Activated naive CD4-positive, alpha-beta T cell treated with anti-CD3 and anti-CD28 coated beads for 36 hours (primary cell): ENCODE results near the gene EGR4. TPM values are rescaled to one million over a fixed set of nuclear protein-coding genes. Genes with fewer than 3 reads are reported as not detected.
"Not testable (repeated sequence)": the region's sequence is repeated elsewhere in the genome, so short reads cannot be mapped to it uniquely, and the experiment has no call there.

Experiments used
- CTCF ChIA-PET: fragments of 350-600 bp; sonication (Branson Sonifier 250); formaldehyde crosslinking; loops from one replicate; lab custom pipeline; 2021; ENCODE audit warnings: antibody characterized with exemption; lab: Charles Lee
- DNase-seq: peaks from one replicate; pipeline ENCODE4 v3.0.0-alpha.2; 2020
- H3K27ac Mint-ChIP-seq: one replicate; pipeline ENCODE4 v1.8.0; 2021; ENCODE audit warnings: mild to moderate bottlenecking, mixed read lengths
- H3K27me3 Mint-ChIP-seq: one replicate; pipeline ENCODE4 v1.8.0; 2021; ENCODE audit warnings: low read depth, mixed read lengths
- H3K36me3 Mint-ChIP-seq: one replicate; pipeline ENCODE4 v1.8.0; 2021; ENCODE audit warnings: low read depth, mixed read lengths
- H3K4me1 Mint-ChIP-seq: one replicate; pipeline ENCODE4 v1.8.0; 2021; ENCODE audit warnings: low read depth, mixed read lengths
- H3K4me3 Mint-ChIP-seq: one replicate; pipeline ENCODE4 v1.8.0; 2021; ENCODE audit warnings: mild to moderate bottlenecking, moderate library complexity, mixed read lengths
- H3K9me3 Mint-ChIP-seq: one replicate; pipeline ENCODE4 v1.8.0; 2021; ENCODE audit warnings: mixed read lengths
- intact Hi-C: fragments of 100-400 bp; cut with micrococcal nuclease; formaldehyde crosslinking; loops from one replicate; pipeline ENCODE4 v1.15.1; 2023
- total RNA-seq, 2 experiments: library from RNA; stranded (reverse); gene quantifications; one replicate each; pipeline ENCODE4 v1.2.3, GENCODE V29; 2021

Gene EGR4
- total RNA-seq, 2 experiments from 2014 or later, result 0.07 to 0.12 TPM

- Mint-ChIP-seq H3K4me1 (peaks cover 13% of the 10 kb centered on the region), H3K27me3 (no peaks in the 10 kb centered on the region), H3K9me3 (no peaks in the 10 kb centered on the region), H3K4me3 (peak overlapping the region; percentile 17), H3K27ac (no peak overlapping the region), H3K36me3 (peaks cover 10% of the 10 kb centered on the region)
- DNase-seq, result peak; percentile 79
- intact Hi-C loops, result loop anchor here (1.0 to 2.0 kb wide), 3 partner anchors 22 to 116 kb away; partner anchors contain the start of genes ALMS1 and CCT7
- CTCF ChIA-PET, result interaction anchor here (1.0 to 1.5 kb wide), 4 partner anchors 16 to 92 kb away, joined by 3 to 12 read pairs (median 3); no protein-coding TSS in a partner anchor
Measured at GRCh38 chr2:73268830-73269685, 24.3 kb downstream of the EGR4 start.

GRCh38 chr2:73268366-73268829, 24.9 kb downstream of the EGR4 start:
- CTCF ChIA-PET, result interaction anchor here (1.0 to 1.5 kb wide), 4 partner anchors 17 to 91 kb away, joined by 3 to 12 read pairs (median 3); no protein-coding TSS in a partner anchor
- peaks cover 13% of the 10 kb centered on the region for H3K36me3 Mint-ChIP-seq
- intact Hi-C loops, result loop anchor here (2.0 kb wide), 1 partner anchor 22 kb away; no protein-coding TSS in a partner anchor
- no peak overlapping the region for H3K27ac Mint-ChIP-seq
- no peaks in the 10 kb centered on the region for H3K27me3 Mint-ChIP-seq
- H3K4me3 Mint-ChIP-seq, result peak overlapping the region; percentile 17
- DNase-seq, result no peak
- H3K9me3 Mint-ChIP-seq, result no peaks in the 10 kb centered on the region
- H3K4me1 Mint-ChIP-seq, result peaks cover 13% of the 10 kb centered on the region

- CTCF ChIA-PET, result interaction anchor here (1.5 kb wide), 1 partner anchor 90 kb away, joined by 3 read pairs; no protein-coding TSS in a partner anchor
- Mint-ChIP-seq H3K4me3 (no peak overlapping the region), H3K36me3 (peaks cover 16% of the 10 kb centered on the region), H3K4me1 (peaks cover 13% of the 10 kb centered on the region), H3K27ac (no peak overlapping the region), H3K27me3 (no peaks in the 10 kb centered on the region), H3K9me3 (no peaks in the 10 kb centered on the region)
- no peak for DNase-seq
- intact Hi-C loops, result no loop called here
Measured at GRCh38 chr2:73267008-73267407, 26.3 kb downstream of the EGR4 start.

GRCh38 chr2:73266061-73266901, 27.1 kb downstream of the EGR4 start:
- Mint-ChIP-seq H3K27ac (no peak overlapping the region), H3K36me3 (peaks cover 18% of the 10 kb centered on the region), H3K4me3 (no peak overlapping the region), H3K9me3 (no peaks in the 10 kb centered on the region), H3K27me3 (no peaks in the 10 kb centered on the region), H3K4me1 (peaks cover 13% of the 10 kb centered on the region)
- DNase-seq, result no peak
- intact Hi-C loops, result no loop called here
- CTCF ChIA-PET, result no interaction called here

GRCh38 chr2:73265298-73266060, 27.9 kb downstream of the EGR4 start:
- intact Hi-C loops, result no loop called here
- H3K9me3 Mint-ChIP-seq, result no peaks in the 10 kb centered on the region
- no peak overlapping the region for H3K4me3 Mint-ChIP-seq
- H3K4me1 Mint-ChIP-seq, result peaks cover 13% of the 10 kb centered on the region
- no peak overlapping the region for H3K27ac Mint-ChIP-seq
- CTCF ChIA-PET, result no interaction called here
- DNase-seq, result no peak
- H3K27me3 Mint-ChIP-seq, result no peaks in the 10 kb centered on the region
- peaks cover 18% of the 10 kb centered on the region for H3K36me3 Mint-ChIP-seq

GRCh38 chr2:73264783-73265182, 28.6 kb downstream of the EGR4 start:
- Mint-ChIP-seq H3K4me3 (no peak overlapping the region), H3K27ac (no peak overlapping the region), H3K9me3 (no peaks in the 10 kb centered on the region), H3K36me3 (peaks cover 18% of the 10 kb centered on the region), H3K27me3 (no peaks in the 10 kb centered on the region), H3K4me1 (peaks cover 13% of the 10 kb centered on the region)
- no peak for DNase-seq
- CTCF ChIA-PET, result no interaction called here
- intact Hi-C loops, result no loop called here

- peaks cover 13% of the 10 kb centered on the region for H3K4me1 Mint-ChIP-seq
- H3K27me3 Mint-ChIP-seq, result no peaks in the 10 kb centered on the region
- CTCF ChIA-PET, result no interaction called here
- no peaks in the 10 kb centered on the region for H3K9me3 Mint-ChIP-seq
- H3K36me3 Mint-ChIP-seq, result peaks cover 22% of the 10 kb centered on the region
- intact Hi-C loops, result no loop called here
- no peak overlapping the region for H3K27ac Mint-ChIP-seq
- no peak for DNase-seq
- H3K4me3 Mint-ChIP-seq, result no peak overlapping the region
Measured at GRCh38 chr2:73264332-73264606, 29.1 kb downstream of the EGR4 start.

- H3K27ac Mint-ChIP-seq, result peak overlapping the region; percentile 21
- CTCF ChIA-PET, result interaction anchor here (0.7 kb wide), 1 partner anchor 121 kb away, joined by 3 read pairs; no protein-coding TSS in a partner anchor
- peaks cover 13% of the 10 kb centered on the region for H3K4me1 Mint-ChIP-seq
- no peak overlapping the region for H3K4me3 Mint-ChIP-seq
- no peaks in the 10 kb centered on the region for H3K9me3 Mint-ChIP-seq
- intact Hi-C loops, result no loop called here
- DNase-seq, result no peak
- H3K27me3 Mint-ChIP-seq, result no peaks in the 10 kb centered on the region
- peaks cover 22% of the 10 kb centered on the region for H3K36me3 Mint-ChIP-seq
Measured at GRCh38 chr2:73263540-73264331, 29.6 kb downstream of the EGR4 start.

- CTCF ChIA-PET, result interaction anchor here (0.7 to 0.8 kb wide), 2 partner anchors 22 to 122 kb away, joined by 3 read pairs; partner anchors contain the start of gene FBXO41
- DNase-seq, H3K4me3 Mint-ChIP-seq, H3K27me3 Mint-ChIP-seq, H3K27ac Mint-ChIP-seq, H3K4me1 Mint-ChIP-seq, intact Hi-C loops, H3K9me3 Mint-ChIP-seq: not testable (repeated sequence)
- H3K36me3 Mint-ChIP-seq, result peaks cover 18% of the 10 kb centered on the region
Measured at GRCh38 chr2:73262691-73263429, 30.5 kb downstream of the EGR4 start.

- H3K9me3 Mint-ChIP-seq, result no peaks in the 10 kb centered on the region
- H3K4me3 Mint-ChIP-seq, result no peak overlapping the region
- no peak for DNase-seq
- H3K27ac Mint-ChIP-seq, result no peak overlapping the region
- H3K36me3 Mint-ChIP-seq, result peaks cover 18% of the 10 kb centered on the region
- CTCF ChIA-PET, result interaction anchor here (0.7 to 0.8 kb wide), 2 partner anchors 22 to 297 kb away, joined by 3 to 4 read pairs; partner anchors contain the start of gene FBXO41
- peaks cover 4% of the 10 kb centered on the region for H3K4me1 Mint-ChIP-seq
- intact Hi-C loops, result no loop called here
- no peaks in the 10 kb centered on the region for H3K27me3 Mint-ChIP-seq
Measured at GRCh38 chr2:73262108-73262651, 31.2 kb downstream of the EGR4 start.
